Astrocyte of the hippocampus (primary cell): ENCODE data around the gene SLC24A3.

Source experiments
- DNase-seq: peaks from one replicate; pipeline ENCODE4 v3.0.0; 2011; ENCODE audit warnings: low read depth, low spot score

The SLC24A3 gene

GRCh38 chr20:19384940-19385339 lies 172.5 kb downstream of the SLC24A3 start:
- DNase-seq, result no peak

- DNase-seq, result no peak
Measured at GRCh38 chr20:19387251-19387650, 174.8 kb downstream of the SLC24A3 start.

- DNase-seq, result no peak
Measured at GRCh38 chr20:19392344-19393130, 180.1 kb downstream of the SLC24A3 start.

GRCh38 chr20:19396460-19397081 lies 184.1 kb downstream of the SLC24A3 start:
- DNase-seq, result no peak

GRCh38 chr20:19397226-19397625 lies 184.8 kb downstream of the SLC24A3 start:
- DNase-seq, result no peak

GRCh38 chr20:19397666-19398065 lies 185.2 kb downstream of the SLC24A3 start:
- no peak for DNase-seq

- no peak for DNase-seq
Measured at GRCh38 chr20:19401096-19401495, 188.7 kb downstream of the SLC24A3 start.

- no peak for DNase-seq
Measured at GRCh38 chr20:19403549-19403948, 191.1 kb downstream of the SLC24A3 start.

GRCh38 chr20:19404826-19405225 lies 192.4 kb downstream of the SLC24A3 start:
- no peak for DNase-seq

GRCh38 chr20:19405958-19406357 lies 193.5 kb downstream of the SLC24A3 start:
- DNase-seq, result no peak

- DNase-seq, result no peak
Measured at GRCh38 chr20:19406381-19406780, 193.9 kb downstream of the SLC24A3 start.

GRCh38 chr20:19407196-19407595 lies 194.8 kb downstream of the SLC24A3 start:
- DNase-seq, result no peak

- DNase-seq, result no peak
Measured at GRCh38 chr20:19407736-19408135, 195.3 kb downstream of the SLC24A3 start.

GRCh38 chr20:19408971-19409370 lies 196.5 kb downstream of the SLC24A3 start:
- DNase-seq, result no peak

GRCh38 chr20:19411811-19412210 lies 199.4 kb downstream of the SLC24A3 start:
- no peak for DNase-seq

GRCh38 chr20:19412254-19412653 lies 199.8 kb downstream of the SLC24A3 start:
- DNase-seq, result no peak

- DNase-seq, result no peak
Measured at GRCh38 chr20:19414600-19414999, 202.2 kb downstream of the SLC24A3 start.

- DNase-seq, result no peak
Measured at GRCh38 chr20:19415786-19416185, 203.3 kb downstream of the SLC24A3 start.

- no peak for DNase-seq
Measured at GRCh38 chr20:19416627-19417026, 204.2 kb downstream of the SLC24A3 start.

GRCh38 chr20:19419396-19419795 lies 207.0 kb downstream of the SLC24A3 start:
- no peak for DNase-seq

- DNase-seq, result no peak
Measured at GRCh38 chr20:19423097-19423899, 210.9 kb downstream of the SLC24A3 start.

- no peak for DNase-seq
Measured at GRCh38 chr20:19423900-19424620, 211.6 kb downstream of the SLC24A3 start.
